Skeletal muscle tissue (tissue), 4 donors: ENCODE data around the gene PUM1. TPM values are rescaled to one million over a fixed set of nuclear protein-coding genes. Genes with fewer than 3 reads are reported as not detected.
"Not testable (repeated sequence)": the region's sequence is repeated elsewhere in the genome, so short reads cannot be mapped to it uniquely, and the experiment has no call there.

ENCODE experiments used
- H3K27ac ChIP-seq: one replicate; pipeline ENCODE4 v1.7.0; 2013; ENCODE audit warnings: mild to moderate bottlenecking, low read depth, low read length, inconsistent platforms
- H3K27me3 ChIP-seq, 3 donors: one replicate each; pipeline ENCODE4 v1.7.0; 2013; ENCODE audit warnings: low read length in 3 of 3; ENCODE audit not compliant: control insufficient read depth in 3 of 3, insufficient read depth in 3 of 3
- H3K36me3 ChIP-seq, 3 donors: one replicate each; pipeline ENCODE4 v1.7.0; 2013; ENCODE audit warnings: low read length in 3 of 3; ENCODE audit not compliant: control insufficient read depth in 3 of 3, insufficient read depth in 3 of 3
- H3K4me1 ChIP-seq, 3 donors: one replicate each; pipeline ENCODE4 v1.7.0; 2013; ENCODE audit warnings: low read length in 3 of 3, mild to moderate bottlenecking in 3 of 3; ENCODE audit not compliant: control insufficient read depth in 3 of 3, insufficient read depth in 3 of 3
- H3K4me3 ChIP-seq, 3 donors: one replicate each; pipeline ENCODE4 v1.7.0; 2013; ENCODE audit warnings: low read length in 3 of 3
- H3K9ac ChIP-seq, 3 donors: one replicate each; pipeline ENCODE4 v1.7.0; 2013; ENCODE audit warnings: low read length in 3 of 3, mild to moderate bottlenecking in 3 of 3, moderate library complexity in 2 of 3, low read depth in 1 of 3
- H3K9me3 ChIP-seq, 3 donors: one replicate each; pipeline ENCODE4 v1.7.0; 2013; ENCODE audit warnings: low read length in 3 of 3; ENCODE audit not compliant: control insufficient read depth in 3 of 3
- total RNA-seq: library from RNA; depleted of rRNA; stranded (reverse); fragments of >200 nt; gene quantifications from one replicate; pipeline ENCODE4 v1.2.3, GENCODE V29; 2014
- donor health status: Osteomylitis.

PUM1 gene
- total RNA-seq, 1 donor from 2014 or later, result 68.9 TPM

- Histone ChIP-seq H3K36me3 (peaks cover 31 to 50% (median 42%) of the 10 kb centered on the region in 3 donors), H3K4me3 (no peak overlapping the region)
Measured at GRCh38 chr1:30942326-30942963, 123.1 kb downstream of the PUM1 start.

GRCh38 chr1:30940541-30940940 lies 125.0 kb downstream of the PUM1 start:
- H3K9ac ChIP-seq, result no peak overlapping the region
- no peak overlapping the region for H3K4me3 ChIP-seq
- no peaks in the 10 kb centered on the region for H3K27me3 ChIP-seq
- no peak overlapping the region for H3K27ac ChIP-seq
- H3K4me1 ChIP-seq, result peaks cover 0 to 4% (median 0%) of the 10 kb centered on the region in 3 donors
- H3K36me3 ChIP-seq, result peaks cover 38 to 53% (median 53%) of the 10 kb centered on the region in 3 donors
- no peaks in the 10 kb centered on the region for H3K9me3 ChIP-seq

More at GRCh38 chr1:30942326-30942963, 123.1 kb downstream of the PUM1 start:
- Histone ChIP-seq H3K4me1 (peaks cover 0 to 4% (median 0%) of the 10 kb centered on the region in 3 donors), H3K9ac (no peak overlapping the region), H3K9me3 (no peaks in the 10 kb centered on the region), H3K27ac (no peak overlapping the region), H3K27me3 (no peaks in the 10 kb centered on the region)

- H3K4me3 ChIP-seq, result no peak overlapping the region
- H3K36me3 ChIP-seq, result peaks cover 43 to 53% (median 53%) of the 10 kb centered on the region in 3 donors
Measured at GRCh38 chr1:30936541-30937171, 128.9 kb downstream of the PUM1 start.

GRCh38 chr1:30935758-30936157 lies 129.8 kb downstream of the PUM1 start:
- not testable (repeated sequence) for H3K27me3 ChIP-seq, H3K9me3 ChIP-seq, H3K27ac ChIP-seq, H3K4me3 ChIP-seq, H3K4me1 ChIP-seq, H3K9ac ChIP-seq
- peaks cover 45 to 53% (median 46%) of the 10 kb centered on the region in 3 donors for H3K36me3 ChIP-seq

More at GRCh38 chr1:30936541-30937171, 128.9 kb downstream of the PUM1 start:
- Histone ChIP-seq H3K9ac (no peak overlapping the region), H3K27ac (no peak overlapping the region), H3K9me3 (no peaks in the 10 kb centered on the region), H3K4me1 (peaks cover 0 to 5% (median 0%) of the 10 kb centered on the region in 3 donors), H3K27me3 (no peaks in the 10 kb centered on the region)

GRCh38 chr1:30934613-30935012 lies 130.9 kb downstream of the PUM1 start:
- H3K9ac ChIP-seq, result no peak overlapping the region
- H3K4me3 ChIP-seq, result no peak overlapping the region
- H3K4me1 ChIP-seq, result peaks cover 0 to 5% (median 2%) of the 10 kb centered on the region in 3 donors
- H3K27ac ChIP-seq, result no peak overlapping the region
- H3K36me3 ChIP-seq, result peaks cover 41 to 47% (median 43%) of the 10 kb centered on the region in 3 donors
- no peaks in the 10 kb centered on the region for H3K27me3 ChIP-seq
- no peaks in the 10 kb centered on the region for H3K9me3 ChIP-seq

DNA sequence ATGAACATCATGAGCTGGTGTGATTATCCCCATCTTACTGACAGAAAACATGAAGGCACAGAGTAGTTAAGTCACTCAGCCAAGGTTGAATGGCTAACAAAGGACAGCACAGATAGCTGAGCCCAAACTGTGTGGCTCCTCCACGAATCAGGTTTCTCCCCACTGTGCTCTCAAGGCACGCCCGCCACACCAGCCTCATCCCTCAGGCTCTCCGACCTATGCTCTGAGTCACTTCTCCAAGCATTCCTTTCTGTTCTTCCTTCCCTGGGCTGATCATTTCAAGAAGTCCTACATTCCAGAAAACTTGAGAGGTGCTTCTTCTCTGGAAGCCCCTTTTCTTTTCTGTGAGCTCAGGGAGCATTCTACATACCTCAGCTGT lies 131.7 kb downstream of the PUM1 start:
- H3K4me1 ChIP-seq, result peaks cover 6 to 9% (median 7%) of the 10 kb centered on the region in 3 donors
- H3K4me3 ChIP-seq, result no peak overlapping the region
- H3K9me3 ChIP-seq, result no peaks in the 10 kb centered on the region
- H3K27ac ChIP-seq, result no peak overlapping the region
- no peaks in the 10 kb centered on the region for H3K27me3 ChIP-seq
- peaks cover 34 to 42% (median 36%) of the 10 kb centered on the region in 3 donors for H3K36me3 ChIP-seq
- H3K9ac ChIP-seq, result no peak overlapping the region

- H3K4me3 ChIP-seq, result no peak overlapping the region
- peaks cover 25 to 27% (median 25%) of the 10 kb centered on the region in 3 donors for H3K36me3 ChIP-seq
- H3K9me3 ChIP-seq, result no peaks in the 10 kb centered on the region
- H3K4me1 ChIP-seq, result peaks cover 7 to 12% (median 10%) of the 10 kb centered on the region in 3 donors
- no peak overlapping the region for H3K27ac ChIP-seq
- no peak overlapping the region for H3K9ac ChIP-seq
- no peaks in the 10 kb centered on the region for H3K27me3 ChIP-seq
Measured at GRCh38 chr1:30930631-30931173, 134.8 kb downstream of the PUM1 start.

DNA sequence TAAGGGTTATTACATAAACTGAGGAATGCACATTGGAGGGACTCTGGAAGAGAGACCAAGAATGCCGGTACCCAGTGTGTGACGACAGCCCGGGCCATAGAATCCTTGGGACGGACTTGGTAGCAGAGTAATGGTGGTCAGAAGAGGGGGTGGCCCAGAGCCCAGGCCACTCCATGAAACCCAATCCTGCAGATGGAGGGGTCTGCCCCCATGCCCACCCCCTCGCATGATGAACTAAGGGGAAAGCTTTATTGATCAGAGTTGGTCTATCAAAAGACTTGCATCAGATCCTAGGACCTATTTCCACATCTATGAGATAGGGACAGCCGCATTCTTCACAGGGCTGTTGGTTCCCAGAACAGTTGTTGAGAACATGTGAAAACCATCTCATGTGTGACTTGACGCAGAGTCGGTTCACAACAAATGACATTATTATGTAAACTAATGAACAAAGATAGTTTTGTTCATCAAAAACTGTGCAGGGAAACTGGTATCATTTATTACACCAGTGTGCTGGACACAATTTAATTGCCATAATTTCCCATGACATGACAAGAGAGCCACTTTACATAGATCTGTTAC lies 135.5 kb downstream of the PUM1 start:
- Histone ChIP-seq H3K4me3 (no peak overlapping the region), H3K9ac (no peak overlapping the region), H3K27me3 (no peaks in the 10 kb centered on the region), H3K36me3 (peaks cover 21 to 23% (median 21%) of the 10 kb centered on the region in 3 donors), H3K9me3 (no peaks in the 10 kb centered on the region), H3K4me1 (peaks cover 7 to 12% (median 10%) of the 10 kb centered on the region in 3 donors), H3K27ac (no peak overlapping the region)

DNA sequence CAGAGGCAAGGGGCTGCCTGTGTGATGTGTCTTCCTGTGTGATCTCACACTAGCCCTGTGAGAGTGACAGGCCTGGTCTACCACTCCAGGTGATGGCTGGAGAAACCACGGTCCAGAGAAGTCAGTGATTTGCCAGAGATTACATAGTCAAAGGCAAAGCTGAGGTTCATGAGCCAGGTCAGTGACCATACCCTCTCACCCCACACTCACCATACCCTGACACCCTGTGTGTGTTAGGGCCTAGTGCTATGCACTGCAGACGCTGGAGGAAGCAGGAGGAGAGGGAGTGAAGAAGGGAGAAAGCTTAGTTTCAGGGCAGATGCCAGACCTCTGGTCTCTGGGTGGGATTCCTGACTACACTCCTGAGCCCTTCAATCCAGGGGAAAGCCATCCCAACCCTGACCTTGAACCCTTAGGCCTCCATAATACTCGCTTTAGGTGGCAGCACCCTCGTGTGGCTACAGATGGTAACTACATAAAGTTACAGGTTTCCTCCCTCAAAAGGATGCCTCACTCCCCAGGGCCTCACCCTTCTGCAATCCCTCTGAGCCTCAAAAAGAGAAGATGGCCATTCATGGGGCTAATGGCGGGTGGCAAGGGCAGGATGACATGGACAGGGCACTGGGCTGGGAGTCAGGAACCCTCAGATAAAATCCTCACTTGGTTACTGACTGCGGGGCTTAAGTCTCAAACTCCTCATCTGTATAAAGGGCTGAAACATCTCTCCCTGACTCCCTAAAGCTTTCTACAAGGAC lies 136.2 kb downstream of the PUM1 start:
- Histone ChIP-seq H3K36me3 (peaks cover 16 to 17% (median 16%) of the 10 kb centered on the region in 3 donors), H3K9ac (peak overlapping the region in 1 of 3 donors; percentile 1), H3K27ac (no peak overlapping the region), H3K4me3 (peak overlapping the region in 1 of 3 donors; percentile 35), H3K4me1 (peaks cover 6 to 12% (median 7%) of the 10 kb centered on the region in 3 donors), H3K9me3 (no peaks in the 10 kb centered on the region), H3K27me3 (no peaks in the 10 kb centered on the region)
